H1 (cell line): Measurements from ENCODE around the gene LMX1B. TPM values are rescaled to one million over a fixed set of nuclear protein-coding genes. Genes with fewer than 3 reads are reported as not detected.

ENCODE experiments used
- BCL11A ChIP-seq, 2 experiments: IDR thresholded peaks; one replicate each; pipeline ENCODE4 v1.6.1; 2011; ENCODE audit warnings: low read depth in 2 of 2, low read length in 2 of 2, mild to moderate bottlenecking in 2 of 2
- CTCF ChIP-seq, 3 experiments: IDR thresholded peaks; 1 replicate in 2 of 3; 2 replicates in 1 of 3; pipeline versions ENCODE4 v1.5.1 to v1.6.1; 2011; ENCODE audit warnings: low read length in 3 of 3, mild to moderate bottlenecking in 3 of 3, inconsistent platforms in 2 of 3, low read depth in 1 of 3, moderate library complexity in 1 of 3; ENCODE audit not compliant: insufficient read depth in 1 of 3; ENCODE audit errors: control extremely low read depth in 1 of 3
- RNF2 ChIP-seq: fragments of 200-900, 300-1000 bp; sonication (generic); IDR thresholded peaks from 2 replicates; pipeline ENCODE4 v1.7.1; 2016; ENCODE audit warnings: borderline replicate concordance, low read depth, mild to moderate bottlenecking, antibody characterized with exemption, low read length; ENCODE audit not compliant: poor library complexity, severe bottlenecking; ENCODE audit errors: missing control alignments
- polyA plus RNA-seq, 7 experiments: library from polyadenylated mRNA; depleted of rRNA in 3 of 7; stranded (reverse) in 5 of 7; unstranded in 2 of 7; fragments of >200 nt in 5 of 7; fragments of 200-250 nt in 2 of 7; gene quantifications; 1 replicate in 5 of 7; 2 replicates in 1 of 7; 4 replicates in 1 of 7; pipeline versions ENCODE4 v1.2.1 to v1.2.3, GENCODE V29; 2011 to 2013; ENCODE audit warnings: missing spikeins in 2 of 7, mixed read lengths in 2 of 7
- total RNA-seq: library from RNA; stranded (reverse); fragmentation: NEBNext Ultra II Directional; extraction: Animal tissue kit (Norgen Biotek cat#: 25700); gene quantifications from 2 replicates; pipeline ENCODE4 v1.2.1, GENCODE V29; 2021

LMX1B gene
- total and polyA plus RNA-seq, 2 of the 8 experiments (the other 6 are each of a cell fraction or from before 2014, with no cell fraction given), result 0.09 to 0.37 TPM

GRCh38 chr9:126631254-126631653 is 17.5 kb downstream of the LMX1B start (continued):
- TF ChIP-seq RNF2, result no peak
- TF ChIP-seq CTCF (IDR thresholded peaks at IDR 0.05; ENCODE audit: control extremely low read depth in 1 of 3, insufficient read depth in 1 of 3, low read depth in 1 of 3, low read length in 3 of 3), result peak in 2 of 3 experiments; percentile 16 to 42; a peak in 3 of 4 replicates
- TF ChIP-seq BCL11A (IDR thresholded peaks at IDR 0.05; ENCODE audit: low read depth in 2 of 2, low read length in 2 of 2), result no peak
